Small intestine (tissue), 7 donors: ENCODE measurements around the gene LAMB1. TPM values are rescaled to one million over a fixed set of nuclear protein-coding genes. Genes with fewer than 3 reads are reported as not detected.
A peak's percentile ranks its signal among the peaks of the same experiment; 100 is the strongest.
"Not testable (repeated sequence)": the region's sequence is repeated elsewhere in the genome, so short reads cannot be mapped to it uniquely, and the experiment has no call there.

Experiments
- DNase-seq, 2 donors: peaks; one replicate each; pipeline versions ENCODE4 v3.0.0 to v3.0.0-alpha.2; 2013
- FAIRE-seq: peaks from 2 replicates; lab custom pipeline; 2012; peaks lifted over from hg19 to GRCh38; lab: Jason Lieb, UNC
- H3K27ac ChIP-seq, 3 donors: one replicate each; pipeline ENCODE4 v1.5.1; 2013; ENCODE audit warnings: low read length in 2 of 3, mild to moderate bottlenecking in 2 of 3, control low read depth in 1 of 3, inconsistent platforms in 1 of 3, low read depth in 1 of 3, moderate library complexity in 1 of 3
- H3K27me3 ChIP-seq, 3 donors: one replicate each; pipeline ENCODE4 v1.6.1; 2013; ENCODE audit warnings: low read length in 3 of 3, inconsistent platforms in 1 of 3; ENCODE audit not compliant: control insufficient read depth in 3 of 3, insufficient read depth in 3 of 3
- H3K36me3 ChIP-seq, 3 donors: one replicate each; pipeline ENCODE4 v1.6.1; 2013; ENCODE audit warnings: low read length in 3 of 3, inconsistent platforms in 1 of 3, low read depth in 1 of 3, mild to moderate bottlenecking in 1 of 3, moderate library complexity in 1 of 3; ENCODE audit not compliant: control insufficient read depth in 3 of 3, insufficient read depth in 2 of 3
- H3K4me1 ChIP-seq, 3 donors: one replicate each; pipeline ENCODE4 v1.6.1; 2013; ENCODE audit warnings: low read length in 2 of 3, inconsistent platforms in 1 of 3, low read depth in 1 of 3, mild to moderate bottlenecking in 1 of 3, moderate library complexity in 1 of 3; ENCODE audit not compliant: control insufficient read depth in 3 of 3, insufficient read depth in 2 of 3
- H3K4me3 ChIP-seq, 3 donors: one replicate each; pipeline ENCODE4 v1.5.1; 2013; ENCODE audit warnings: low read length in 3 of 3, control low read depth in 1 of 3, inconsistent platforms in 1 of 3, low read depth in 1 of 3, mild to moderate bottlenecking in 1 of 3, moderate library complexity in 1 of 3
- H3K9me3 ChIP-seq, 2 donors: one replicate each; pipeline ENCODE4 v1.6.1; 2013; ENCODE audit warnings: low read depth in 1 of 2, low read length in 1 of 2; ENCODE audit not compliant: control insufficient read depth in 2 of 2, insufficient read depth in 1 of 2
- WGBS, 3 donors: extraction: QIAGEN DNeasy Blood & Tissue Kit; methylation state at CpG; one replicate each; pipeline ENCODE4 v1.1.7; 2013; 5-methylcytosine and 5-hydroxymethylcytosine counted together
- polyA plus RNA-seq, 4 donors: library from polyadenylated mRNA; stranded (reverse) in 3 of 4; unstranded in 1 of 4; fragments of 200-250 nt in 3 of 4; fragments of 120-200 nt in 1 of 4; gene quantifications; one replicate each; pipeline versions ENCODE4 v1.2.1 to v1.2.3, GENCODE V29; 2013
- donor health status: healthy with polysubstance abuse.
- donor health status: control.
- donor health status: control.
- donor health status: Bipolar disorder and iron deficiency.
- donor health status: healthy.

LAMB1 gene
- polyA plus RNA-seq, 4 donors = 15.9 to 190 (median 71.5) TPM

DNA sequence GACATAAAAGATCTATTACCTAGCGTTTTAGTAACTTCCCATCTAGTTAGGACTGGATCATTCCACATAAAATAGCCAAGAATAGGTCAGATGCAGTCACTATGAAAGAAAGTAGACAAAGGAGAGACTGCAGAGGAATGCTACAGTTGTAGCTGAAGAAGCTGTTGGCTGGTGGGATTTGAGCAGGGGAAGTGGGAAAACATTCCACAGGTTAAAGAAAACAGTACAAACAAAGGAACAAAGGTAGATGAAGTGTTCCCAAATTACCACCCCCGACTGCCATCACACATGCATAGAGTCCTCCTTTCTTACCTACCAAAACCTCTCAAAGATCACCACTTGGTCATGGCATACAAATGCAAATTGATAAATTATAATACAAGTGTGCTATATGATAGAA, 70.2 kb downstream of the LAMB1 start:
- FAIRE-seq (no peak), DNase-seq (no peak)
- peaks cover 12 to 22% (median 12%) of the 10 kb centered on the region in 3 donors for H3K36me3 ChIP-seq
- no peaks in the 10 kb centered on the region for H3K4me1 ChIP-seq
- WGBS, 3 donors = 72 to 87% (median 80%) methylated on average over 2 of the region's 2 CpGs
- no peaks in the 10 kb centered on the region for H3K27me3 ChIP-seq
- H3K9me3 ChIP-seq = no peaks in the 10 kb centered on the region
- H3K4me3 ChIP-seq = no peak overlapping the region
- no peak overlapping the region for H3K27ac ChIP-seq

DNA sequence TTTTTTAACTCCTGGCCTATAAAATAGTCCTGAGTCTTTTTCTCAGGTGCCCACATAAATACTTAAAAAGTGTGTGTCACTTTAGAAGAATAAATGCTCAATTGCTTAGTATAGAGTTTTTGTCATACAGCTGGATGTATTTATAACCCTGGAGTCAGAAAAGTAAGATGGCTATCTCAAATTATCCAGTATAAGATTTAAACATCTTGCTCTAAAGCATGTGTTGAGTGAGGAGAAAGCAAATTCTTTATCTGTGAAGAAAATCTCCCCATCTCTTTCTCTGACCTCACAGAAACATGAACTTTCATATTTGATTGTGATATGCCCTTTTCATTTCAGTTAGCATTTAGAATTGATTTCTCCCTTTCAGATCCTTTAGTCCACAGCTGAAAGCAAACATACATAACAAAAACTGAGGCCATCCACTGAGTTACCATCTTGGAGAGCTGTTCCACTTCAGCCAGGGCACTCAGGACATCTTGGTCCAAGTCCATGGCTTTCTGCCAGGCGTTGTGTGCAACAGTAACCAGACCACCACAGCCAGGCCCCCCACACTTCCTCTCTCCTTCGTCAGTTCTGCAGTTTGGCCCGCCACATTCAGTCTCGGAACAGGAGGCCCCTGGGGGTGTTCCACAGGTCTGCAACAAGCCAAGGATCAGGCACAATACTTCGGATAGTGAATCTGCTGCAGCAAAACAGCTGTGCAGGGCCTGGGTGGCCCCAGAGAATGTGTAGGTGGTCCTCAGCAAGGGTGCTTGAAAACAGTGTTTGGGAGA, 71.0 kb downstream of the LAMB1 start:
- no peak for DNase-seq
- WGBS, 3 donors = 48 to 90% (median 68%) methylated on average over 5 of the region's 5 CpGs
- Histone ChIP-seq H3K27me3 (no peaks in the 10 kb centered on the region), H3K27ac (no peak overlapping the region), H3K9me3 (no peaks in the 10 kb centered on the region), H3K4me1 (no peaks in the 10 kb centered on the region), H3K36me3 (peaks cover 10 to 25% (median 14%) of the 10 kb centered on the region in 3 donors), H3K4me3 (no peak overlapping the region)
- FAIRE-seq = no peak

DNA sequence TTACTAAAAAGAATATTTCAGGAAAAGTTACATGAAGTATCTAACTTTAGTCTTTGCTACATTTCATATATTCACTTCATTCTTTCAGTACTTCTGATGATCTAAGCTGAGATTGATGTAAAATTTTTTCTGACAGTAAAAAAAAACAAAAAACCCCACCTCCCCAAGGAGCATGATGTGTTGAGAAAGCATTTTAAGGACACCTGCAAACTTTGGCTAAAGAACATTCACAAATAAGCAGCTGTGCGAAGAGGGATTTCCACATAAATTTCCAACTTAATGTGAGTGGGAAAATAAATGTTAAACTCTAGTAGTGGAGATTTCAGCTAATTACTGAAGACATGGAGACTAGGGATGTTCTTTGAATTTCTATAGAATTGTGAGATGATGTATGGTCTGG, 76.5 kb downstream of the LAMB1 start:
- Histone ChIP-seq H3K4me3 (no peak overlapping the region), H3K4me1 (no peaks in the 10 kb centered on the region), H3K36me3 (peaks cover 15 to 21% (median 15%) of the 10 kb centered on the region in 3 donors), H3K27me3 (no peaks in the 10 kb centered on the region), H3K27ac (no peak overlapping the region), H3K9me3 (no peaks in the 10 kb centered on the region)
- DNase-seq = no peak
- FAIRE-seq = no peak
- 88 to 98% (median 97%) methylated on average over 1 of the region's 1 CpG for WGBS, 3 donors

DNA sequence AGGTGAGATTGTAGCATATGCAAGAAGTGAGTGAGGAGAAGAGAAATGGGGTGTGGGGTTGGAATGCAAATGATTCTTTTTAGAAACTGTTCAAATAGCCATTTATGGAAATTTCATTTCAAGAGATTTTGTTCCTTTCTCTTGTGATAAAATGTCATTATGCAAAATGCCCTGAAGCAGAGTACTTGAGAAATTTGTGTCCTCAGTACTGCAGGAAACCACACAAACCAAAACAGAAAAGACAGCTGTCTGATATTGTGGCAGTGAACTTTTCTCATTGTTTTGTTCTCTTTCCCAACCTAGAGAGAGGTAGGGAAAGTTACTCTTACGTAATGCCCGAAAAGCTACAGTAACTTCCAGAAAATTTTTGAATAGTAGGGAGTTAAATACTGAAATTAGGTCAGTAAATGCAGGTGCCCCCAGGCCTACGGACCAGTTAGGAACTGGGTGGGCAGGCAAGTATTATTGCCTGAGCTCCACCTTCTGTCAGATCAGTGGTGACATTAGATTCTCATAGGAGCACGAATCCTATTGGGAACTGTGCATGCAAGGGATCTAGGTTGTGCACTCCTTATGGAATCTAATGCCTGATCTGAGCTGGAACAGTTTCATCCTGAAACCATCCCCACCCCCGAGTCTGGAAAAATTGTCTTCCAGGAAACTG, 78.0 kb downstream of the LAMB1 start:
- Histone ChIP-seq H3K27me3 (no peaks in the 10 kb centered on the region), H3K4me3 (no peak overlapping the region), H3K9me3 (no peaks in the 10 kb centered on the region), H3K4me1 (no peaks in the 10 kb centered on the region), H3K36me3 (peaks cover 15 to 23% (median 19%) of the 10 kb centered on the region in 3 donors), H3K27ac (no peak overlapping the region)
- WGBS, 3 donors = 60 to 70% (median 70%) methylated on average over 5 of the region's 5 CpGs
- DNase-seq (no peak), FAIRE-seq (no peak)

DNA sequence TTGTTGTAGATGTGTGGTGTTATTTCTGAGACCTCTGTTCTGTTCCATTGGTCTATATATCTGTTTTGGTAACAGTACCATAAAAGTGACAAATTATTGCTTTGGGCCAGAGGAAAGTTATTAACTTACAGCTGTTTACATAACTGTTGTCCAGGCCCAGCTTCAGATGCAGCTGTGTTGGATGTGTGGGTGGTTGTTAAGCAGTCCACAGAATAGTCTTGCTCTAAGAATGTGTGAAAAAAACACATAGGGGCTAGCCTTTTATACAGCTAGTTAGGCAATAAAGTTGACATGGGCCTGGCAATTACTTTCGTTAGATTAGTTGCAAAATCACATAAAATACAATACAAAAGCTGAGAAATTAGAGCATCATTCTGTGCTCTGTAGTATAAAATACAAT, 80.1 kb downstream of the LAMB1 start:
- Histone ChIP-seq H3K4me3 (no peak overlapping the region), H3K36me3 (peaks cover 15 to 21% (median 20%) of the 10 kb centered on the region in 3 donors), H3K4me1 (no peaks in the 10 kb centered on the region), H3K27me3 (no peaks in the 10 kb centered on the region), H3K9me3 (no peaks in the 10 kb centered on the region), H3K27ac (no peak overlapping the region)
- no peak for DNase-seq
- 62 to 90% (median 68%) methylated on average over 1 of the region's 1 CpG for WGBS, 3 donors
- no peak for FAIRE-seq

DNA sequence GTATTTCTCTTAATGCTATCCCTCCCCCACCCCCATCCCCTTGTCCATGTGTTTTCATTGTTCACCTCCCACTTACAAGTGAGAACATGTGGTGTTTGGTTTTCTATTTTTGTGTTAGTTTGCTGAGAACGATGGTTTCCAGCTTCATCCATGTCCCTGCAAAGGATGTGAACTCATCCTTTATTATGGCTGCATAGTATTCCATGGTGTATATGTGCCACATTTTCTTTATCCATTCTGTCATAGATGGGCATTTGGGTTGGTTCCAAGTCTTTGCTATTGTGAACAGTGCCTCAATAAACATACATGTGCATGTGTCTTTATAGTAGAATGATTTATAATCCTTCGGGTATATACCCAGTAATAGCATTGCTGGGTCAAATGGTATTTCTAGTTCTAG, 81.1 kb downstream of the LAMB1 start:
- H3K27me3 ChIP-seq, H3K27ac ChIP-seq, FAIRE-seq, H3K4me1 ChIP-seq, DNase-seq, H3K4me3 ChIP-seq, H3K9me3 ChIP-seq: not testable (repeated sequence)
- peaks cover 13 to 26% (median 21%) of the 10 kb centered on the region in 3 donors for H3K36me3 ChIP-seq
- WGBS, 3 donors = 61 to 73% (median 72%) methylated on average over 2 of the region's 2 CpGs

DNA sequence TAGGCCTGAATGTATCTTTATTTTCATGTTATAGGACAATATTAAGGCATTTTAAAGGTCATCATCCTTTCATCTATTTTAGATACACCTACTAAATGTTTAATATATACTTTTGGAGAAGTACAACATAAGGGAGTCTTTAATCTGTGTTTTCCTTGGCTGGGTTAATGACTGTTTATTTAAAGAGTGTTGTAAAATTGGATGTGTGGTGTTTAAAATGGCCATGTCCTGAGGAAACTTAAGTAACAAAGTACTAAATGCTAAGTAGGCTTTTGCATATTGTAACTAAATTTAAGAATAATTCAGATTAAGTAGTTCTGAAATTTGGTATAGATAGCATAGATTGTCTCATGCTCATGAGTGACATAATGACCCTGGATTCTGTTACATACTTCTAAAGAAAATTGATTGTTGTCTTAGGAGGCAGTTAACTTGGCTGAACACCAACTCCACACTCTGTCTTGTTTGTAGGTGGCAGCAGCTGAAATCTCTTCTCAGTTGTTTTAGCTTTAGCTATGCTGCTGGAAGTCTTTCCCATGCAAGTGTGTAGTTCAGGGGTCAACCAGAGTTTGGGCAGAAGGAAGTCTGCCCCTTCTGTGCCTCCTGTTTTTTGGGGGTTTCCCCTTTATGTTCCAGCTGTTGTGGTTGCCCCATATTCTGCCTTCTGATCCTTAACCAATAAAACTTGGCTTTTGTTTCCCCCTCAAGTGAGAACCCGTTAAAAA, 82.8 kb downstream of the LAMB1 start:
- Histone ChIP-seq H3K27me3 (no peaks in the 10 kb centered on the region), H3K36me3 (peaks cover 12 to 24% (median 18%) of the 10 kb centered on the region in 3 donors), H3K4me1 (no peaks in the 10 kb centered on the region), H3K4me3 (no peak overlapping the region), H3K9me3 (no peaks in the 10 kb centered on the region), H3K27ac (peak overlapping the region in 2 of 3 donors; percentile 14 to 20)
- FAIRE-seq (no peak), DNase-seq (no peak)
- 4 to 21% (median 7%) methylated on average over 1 of the region's 1 CpG for WGBS, 3 donors

DNA sequence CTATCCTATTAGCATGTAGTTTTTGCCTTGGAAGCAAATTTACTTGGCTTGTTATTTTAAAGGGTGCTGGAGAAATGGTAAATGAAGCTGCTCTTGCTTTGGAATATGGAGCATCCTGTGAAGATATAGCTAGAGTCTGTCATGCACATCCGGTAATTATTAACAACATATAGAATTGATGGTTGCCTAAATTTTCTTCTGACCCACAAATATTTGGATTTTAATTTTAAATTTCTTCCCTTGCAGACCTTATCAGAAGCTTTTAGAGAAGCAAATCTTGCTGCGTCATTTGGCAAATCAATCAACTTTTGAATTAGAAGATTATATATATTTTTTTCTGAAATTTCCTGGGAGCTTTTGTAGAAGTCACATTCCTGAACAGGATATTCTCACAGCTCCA, 84.0 kb downstream of the LAMB1 start:
- Histone ChIP-seq H3K27ac (no peak overlapping the region), H3K4me1 (no peaks in the 10 kb centered on the region), H3K27me3 (no peaks in the 10 kb centered on the region), H3K4me3 (no peak overlapping the region), H3K9me3 (no peaks in the 10 kb centered on the region), H3K36me3 (peaks cover 10 to 24% (median 18%) of the 10 kb centered on the region in 3 donors)
- DNase-seq (no peak), FAIRE-seq (no peak)
- 94 to 99% (median 97%) methylated on average over 2 of the region's 2 CpGs for WGBS, 3 donors
